Prostate gland (tissue), 2 donors: ENCODE results near the gene TPRG1L.

ENCODE experiments used
- POLR2A ChIP-seq: fragments of 450-650 bp; IDR thresholded peaks from one replicate; pipeline ENCODE4 v1.6.1; 2016; ENCODE audit warnings: antibody characterized with exemption, mild to moderate bottlenecking
- TF ChIP-seq, protein P1 (sequence below), 4 experiments: fragments of 200-600 bp in 2 of 4; fragments of 450-650 bp in 2 of 4; sonication (generic) in 2 of 4; IDR thresholded peaks; 1 replicate in 3 of 4; 2 replicates in 1 of 4; pipeline ENCODE4 v1.5.1; 2016 to 2019; ENCODE audit warnings: antibody characterized with exemption in 4 of 4, mild to moderate bottlenecking in 2 of 4, moderate library complexity in 2 of 4

DNA sequence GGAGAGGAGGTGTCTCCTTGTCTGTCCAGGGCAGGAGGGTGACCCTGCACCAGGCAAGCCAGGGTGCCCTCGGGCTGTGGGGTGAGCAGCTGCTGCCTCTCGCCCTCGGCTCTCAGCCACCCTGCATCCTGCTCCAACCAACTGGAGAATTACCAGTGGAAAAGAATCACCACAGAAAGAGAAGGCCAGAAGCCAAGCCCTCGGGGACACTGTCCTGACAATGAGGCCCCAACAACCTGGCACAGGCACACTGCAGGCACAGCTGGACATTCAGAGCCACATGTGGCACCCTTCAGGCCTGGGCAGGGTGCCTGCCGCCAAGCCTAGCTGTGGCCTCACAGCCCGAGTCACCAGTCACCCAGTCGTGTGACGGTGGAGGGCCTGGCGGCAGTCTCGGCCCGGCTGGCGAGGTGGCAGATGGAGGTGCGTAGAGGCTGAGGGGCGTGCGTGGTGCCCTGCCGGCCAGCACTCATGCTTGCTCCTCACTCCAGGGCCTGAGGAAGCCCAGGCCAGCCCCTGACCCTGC is 25.5 kb upstream of the TPRG1L start:
- TF ChIP-seq, protein P1, sequence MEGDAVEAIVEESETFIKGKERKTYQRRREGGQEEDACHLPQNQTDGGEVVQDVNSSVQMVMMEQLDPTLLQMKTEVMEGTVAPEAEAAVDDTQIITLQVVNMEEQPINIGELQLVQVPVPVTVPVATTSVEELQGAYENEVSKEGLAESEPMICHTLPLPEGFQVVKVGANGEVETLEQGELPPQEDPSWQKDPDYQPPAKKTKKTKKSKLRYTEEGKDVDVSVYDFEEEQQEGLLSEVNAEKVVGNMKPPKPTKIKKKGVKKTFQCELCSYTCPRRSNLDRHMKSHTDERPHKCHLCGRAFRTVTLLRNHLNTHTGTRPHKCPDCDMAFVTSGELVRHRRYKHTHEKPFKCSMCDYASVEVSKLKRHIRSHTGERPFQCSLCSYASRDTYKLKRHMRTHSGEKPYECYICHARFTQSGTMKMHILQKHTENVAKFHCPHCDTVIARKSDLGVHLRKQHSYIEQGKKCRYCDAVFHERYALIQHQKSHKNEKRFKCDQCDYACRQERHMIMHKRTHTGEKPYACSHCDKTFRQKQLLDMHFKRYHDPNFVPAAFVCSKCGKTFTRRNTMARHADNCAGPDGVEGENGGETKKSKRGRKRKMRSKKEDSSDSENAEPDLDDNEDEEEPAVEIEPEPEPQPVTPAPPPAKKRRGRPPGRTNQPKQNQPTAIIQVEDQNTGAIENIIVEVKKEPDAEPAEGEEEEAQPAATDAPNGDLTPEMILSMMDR (IDR thresholded peaks at IDR 0.05) = no peak
- TF ChIP-seq POLR2A = no peak
